Loucy (cell line): ENCODE measurements around the gene DUSP7.
"Not testable (repeated sequence)": the region's sequence is repeated elsewhere in the genome, so short reads cannot be mapped to it uniquely, and the experiment has no call there.

Experiments used
- H2AFZ ChIP-seq: fragments of 200-600 bp; sonication (generic); 2 replicates; pipeline ENCODE4 v1.6.0; 2016; ENCODE audit warnings: antibody characterized with exemption, mild to moderate bottlenecking, low read length, moderate library complexity
- H3F3A ChIP-seq: fragments of 200-600 bp; 2 replicates; pipeline ENCODE4 v1.6.0; 2016; ENCODE audit warnings: antibody characterized with exemption, low read depth, mild to moderate bottlenecking
- H3K27me3 ChIP-seq: fragments of 200-600 bp; sonication (generic); 2 replicates; pipeline ENCODE4 v1.6.1; 2014; ENCODE audit warnings: low read length, mild to moderate bottlenecking; ENCODE audit not compliant: insufficient read depth, poor library complexity, severe bottlenecking
- H3K36me3 ChIP-seq: fragments of 200-600 bp; sonication (generic); 2 replicates; pipeline ENCODE4 v1.6.1; 2016; ENCODE audit warnings: low read length; ENCODE audit not compliant: insufficient read depth
- H3K4me1 ChIP-seq: fragments of 200-600 bp; sonication (generic); 2 replicates; pipeline ENCODE4 v1.5.1; 2014; ENCODE audit warnings: low read length, mild to moderate bottlenecking; ENCODE audit not compliant: insufficient read depth, poor library complexity, severe bottlenecking
- H3K4me2 ChIP-seq: fragments of 200-600 bp; sonication (generic); 2 replicates; pipeline ENCODE4 v1.6.0; 2014; ENCODE audit warnings: antibody characterized with exemption, low read length, low read depth, mild to moderate bottlenecking; ENCODE audit not compliant: poor library complexity, severe bottlenecking
- H3K4me3 ChIP-seq: fragments of 200-600 bp; sonication (generic); 2 replicates; pipeline ENCODE4 v1.5.1; 2014; ENCODE audit warnings: low read length, mild to moderate bottlenecking, mixed read lengths; ENCODE audit not compliant: poor library complexity, severe bottlenecking
- H3K79me2 ChIP-seq: fragments of 200-600 bp; sonication (generic); 2 replicates; pipeline ENCODE4 v1.6.1; 2014; ENCODE audit warnings: low read length; ENCODE audit not compliant: insufficient read depth
- H3K9ac ChIP-seq: fragments of 200-600 bp; sonication (generic); 2 replicates; pipeline ENCODE4 v1.6.0; 2014; ENCODE audit warnings: mild to moderate bottlenecking, low read depth, low read length, moderate library complexity; ENCODE audit not compliant: poor library complexity, severe bottlenecking
- H3K9me2 ChIP-seq: fragments of 200-600 bp; sonication (generic); replicated peaks from 2 replicates; pipeline ENCODE4 v1.6.1; 2016; ENCODE audit warnings: low read depth, low read length, mixed read lengths
- H3K9me3 ChIP-seq: fragments of 200-600 bp; sonication (generic); 2 replicates; pipeline ENCODE4 v1.6.1; 2014; ENCODE audit warnings: mild to moderate bottlenecking, antibody characterized with exemption, low read length, low read depth; ENCODE audit not compliant: insufficient read depth
- H4K20me1 ChIP-seq: fragments of 200-600 bp; sonication (generic); 2 replicates; pipeline ENCODE4 v1.6.0; 2014; ENCODE audit warnings: antibody characterized with exemption, low read length, mild to moderate bottlenecking; ENCODE audit not compliant: insufficient read depth, poor library complexity, severe bottlenecking
- EZH2phosphoT487 ChIP-seq: fragments of 200-600 bp; IDR thresholded peaks from 2 replicates; pipeline ENCODE4 v1.6.1; 2018; ENCODE audit warnings: antibody characterized with exemption, mild to moderate bottlenecking, moderate library complexity, borderline replicate concordance
- TF ChIP-seq, protein P1 (sequence below): fragments of 200-600 bp; sonication (generic); conservative IDR thresholded peaks from 2 replicates; pipeline ENCODE4 v1.5.1; 2014; ENCODE audit warnings: mild to moderate bottlenecking, antibody characterized with exemption, low read length

Gene DUSP7

DNA sequence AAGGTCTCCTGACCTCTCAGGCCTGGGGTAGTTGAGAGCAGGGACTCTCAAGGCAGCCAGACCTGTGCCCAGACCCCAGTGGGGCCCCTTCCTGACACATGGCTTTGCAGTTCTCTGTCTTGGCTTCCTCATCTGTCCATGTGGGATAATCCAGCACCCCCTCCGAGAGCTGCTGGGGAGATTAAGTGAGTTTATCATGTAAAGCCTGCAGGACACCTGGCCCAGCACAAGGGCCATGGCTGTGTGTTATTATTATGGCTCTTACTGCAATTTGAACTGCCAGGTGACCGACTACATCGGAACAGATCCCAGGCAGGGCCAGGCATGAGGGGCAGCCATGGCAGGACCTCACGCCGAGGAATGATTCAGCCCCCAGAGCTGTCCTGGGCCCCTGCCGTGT is 12.6 kb downstream of the DUSP7 start:
- Histone ChIP-seq H3K27me3 (no peaks in the 10 kb centered on the region), H4K20me1 (no peaks in the 10 kb centered on the region), H3K9ac (no peak overlapping the region), H3K9me3 (no peaks in the 10 kb centered on the region), H3K79me2 (no peaks in the 10 kb centered on the region), H3K4me3 (no peak overlapping the region), H3K36me3 (peaks cover 5% of the 10 kb centered on the region; the same call in 1 of the 2 replicates), H2AFZ (no peak overlapping the region), H3F3A (no peaks in the 10 kb centered on the region), H3K4me2 (no peak overlapping the region), H3K4me1 (peaks cover 3% of the 10 kb centered on the region), H3K9me2 (no peaks in the 10 kb centered on the region)
- TF ChIP-seq, protein P1, sequence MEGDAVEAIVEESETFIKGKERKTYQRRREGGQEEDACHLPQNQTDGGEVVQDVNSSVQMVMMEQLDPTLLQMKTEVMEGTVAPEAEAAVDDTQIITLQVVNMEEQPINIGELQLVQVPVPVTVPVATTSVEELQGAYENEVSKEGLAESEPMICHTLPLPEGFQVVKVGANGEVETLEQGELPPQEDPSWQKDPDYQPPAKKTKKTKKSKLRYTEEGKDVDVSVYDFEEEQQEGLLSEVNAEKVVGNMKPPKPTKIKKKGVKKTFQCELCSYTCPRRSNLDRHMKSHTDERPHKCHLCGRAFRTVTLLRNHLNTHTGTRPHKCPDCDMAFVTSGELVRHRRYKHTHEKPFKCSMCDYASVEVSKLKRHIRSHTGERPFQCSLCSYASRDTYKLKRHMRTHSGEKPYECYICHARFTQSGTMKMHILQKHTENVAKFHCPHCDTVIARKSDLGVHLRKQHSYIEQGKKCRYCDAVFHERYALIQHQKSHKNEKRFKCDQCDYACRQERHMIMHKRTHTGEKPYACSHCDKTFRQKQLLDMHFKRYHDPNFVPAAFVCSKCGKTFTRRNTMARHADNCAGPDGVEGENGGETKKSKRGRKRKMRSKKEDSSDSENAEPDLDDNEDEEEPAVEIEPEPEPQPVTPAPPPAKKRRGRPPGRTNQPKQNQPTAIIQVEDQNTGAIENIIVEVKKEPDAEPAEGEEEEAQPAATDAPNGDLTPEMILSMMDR: no peak
- no peak for TF ChIP-seq EZH2phosphoT487

DNA sequence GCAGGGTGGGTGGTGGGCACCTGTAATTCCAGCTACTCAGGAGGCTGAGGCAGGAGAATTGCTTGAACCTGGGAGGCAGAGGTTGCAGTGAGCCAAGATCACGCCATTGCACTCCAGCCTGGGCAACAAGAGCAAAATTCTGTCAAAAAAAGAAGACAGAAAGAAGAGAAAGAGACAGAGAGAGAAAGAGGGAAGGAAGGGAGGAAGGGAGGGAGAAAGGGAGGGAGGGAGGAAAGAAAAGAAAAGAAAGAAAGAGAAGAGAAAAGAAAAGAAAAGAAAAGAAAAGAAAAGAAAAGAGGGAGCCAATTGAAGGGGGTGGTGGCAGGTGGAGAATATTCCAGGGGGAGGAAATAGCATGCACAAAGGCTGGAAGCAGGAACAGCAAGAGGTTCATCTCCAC is 13.3 kb downstream of the DUSP7 start:
- not testable (repeated sequence) for H3K4me3 ChIP-seq, H3K36me3 ChIP-seq, H3K27me3 ChIP-seq, H3K9me3 ChIP-seq, H3F3A ChIP-seq, H3K9me2 ChIP-seq, H2AFZ ChIP-seq, H3K4me1 ChIP-seq, H4K20me1 ChIP-seq, H3K4me2 ChIP-seq, H3K9ac ChIP-seq, H3K79me2 ChIP-seq

DNA sequence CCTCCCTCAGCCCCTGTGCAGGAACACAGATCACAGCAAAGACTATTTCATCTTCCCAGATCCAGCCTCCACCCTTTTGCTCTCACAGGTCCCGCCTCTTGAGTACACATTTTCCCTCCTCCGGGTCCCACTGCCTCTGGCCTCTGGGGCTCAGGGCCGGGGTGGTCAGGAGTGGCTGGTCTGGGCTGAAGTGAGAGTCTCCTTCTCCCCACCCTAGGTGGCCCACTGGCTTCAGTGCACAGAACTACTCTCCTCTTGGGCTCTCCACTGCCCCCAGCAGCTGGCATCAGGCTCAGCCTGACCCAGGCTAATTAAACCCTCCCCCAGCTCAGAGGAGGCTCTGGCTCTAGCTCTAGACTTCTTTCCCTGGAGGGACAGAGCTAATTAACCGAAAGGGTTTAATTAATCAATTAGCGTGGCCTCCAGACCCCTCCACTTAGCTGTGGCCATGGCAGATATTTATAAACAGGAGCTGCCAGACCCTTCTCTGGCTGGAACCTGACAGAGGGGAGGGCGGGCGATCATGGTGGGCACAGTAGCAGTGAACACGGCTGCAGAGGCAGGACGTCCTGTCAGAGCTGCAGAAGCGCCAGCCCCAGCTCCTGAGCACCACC is 15.1 kb downstream of the DUSP7 start:
- Histone ChIP-seq H3K79me2 (no peaks in the 10 kb centered on the region), H4K20me1 (no peaks in the 10 kb centered on the region), H3K4me1 (peaks cover 3% of the 10 kb centered on the region), H3K36me3 (no peaks in the 10 kb centered on the region), H3K27me3 (no peaks in the 10 kb centered on the region), H2AFZ (no peak overlapping the region), H3F3A (no peaks in the 10 kb centered on the region), H3K9me2 (no peaks in the 10 kb centered on the region), H3K4me2 (no peak overlapping the region), H3K9me3 (no peaks in the 10 kb centered on the region), H3K4me3 (no peak overlapping the region), H3K9ac (no peak overlapping the region)
- TF ChIP-seq, protein P1: peak; percentile 60
- no peak for TF ChIP-seq EZH2phosphoT487

DNA sequence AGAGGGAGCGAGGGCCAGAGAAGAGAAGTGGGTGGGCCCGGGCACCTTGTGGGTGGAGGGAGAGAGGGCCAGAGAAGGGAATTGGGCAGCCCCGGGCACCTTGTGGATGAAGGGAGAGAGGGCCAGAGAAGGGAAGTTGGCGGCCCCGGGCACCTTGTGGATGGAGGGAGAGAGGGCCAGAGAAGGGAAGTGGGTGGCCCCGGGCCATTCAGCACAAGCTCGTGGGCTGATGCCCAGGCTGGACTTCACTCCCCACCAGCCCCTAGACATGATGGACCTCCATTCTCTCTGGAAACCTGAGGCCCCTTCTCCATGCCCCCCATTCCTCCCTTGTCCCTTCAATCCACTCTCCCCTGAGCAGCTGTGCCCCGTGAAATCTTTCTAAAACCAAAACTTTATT is 15.8 kb downstream of the DUSP7 start:
- Histone ChIP-seq H3K4me1 (peaks cover 3% of the 10 kb centered on the region), H2AFZ (no peak overlapping the region), H3K79me2 (no peaks in the 10 kb centered on the region), H3K27me3 (no peaks in the 10 kb centered on the region), H3K9me2 (no peaks in the 10 kb centered on the region), H3K36me3 (no peaks in the 10 kb centered on the region), H3K4me3 (no peak overlapping the region), H4K20me1 (no peaks in the 10 kb centered on the region), H3K4me2 (no peak overlapping the region), H3K9ac (no peak overlapping the region), H3F3A (no peaks in the 10 kb centered on the region), H3K9me3 (no peaks in the 10 kb centered on the region)
- TF ChIP-seq EZH2phosphoT487: no peak
- TF ChIP-seq, protein P1: no peak
